Measurements from ENCODE around the gene PPDPF.

PPDPF gene

GRCh38 chr20:63487781-63488241 lies 32.8 kb upstream of the PPDPF start:
- DNase-seq = no peak

- no peak for DNase-seq
Measured at GRCh38 chr20:63488315-63489251, 32.0 kb upstream of the PPDPF start.

DNA sequence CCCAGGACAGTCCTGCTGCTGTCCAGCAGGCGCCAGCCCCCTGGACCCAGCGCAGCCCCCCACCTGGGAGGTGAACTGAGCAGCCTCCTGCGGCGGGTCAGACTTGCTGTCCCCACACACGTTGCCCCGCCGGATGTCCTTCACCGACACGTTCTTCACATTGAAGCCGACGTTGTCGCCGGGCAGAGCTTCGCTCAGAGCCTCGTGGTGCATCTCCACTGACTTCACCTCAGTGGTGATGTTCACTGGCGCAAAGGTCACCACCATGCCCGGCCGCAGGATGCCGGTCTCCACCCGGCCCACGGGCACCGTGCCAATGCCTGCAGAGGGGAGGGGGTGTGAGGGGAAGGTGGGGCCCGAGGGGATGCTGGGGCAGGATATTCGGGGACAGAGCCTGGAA lies 30.1 kb upstream of the PPDPF start:
- DNase-seq = no peak

- no peak for DNase-seq
Measured at GRCh38 chr20:63491078-63491477, 29.5 kb upstream of the PPDPF start.

GRCh38 chr20:63491635-63492230 lies 28.8 kb upstream of the PPDPF start:
- DNase-seq = no peak

DNA sequence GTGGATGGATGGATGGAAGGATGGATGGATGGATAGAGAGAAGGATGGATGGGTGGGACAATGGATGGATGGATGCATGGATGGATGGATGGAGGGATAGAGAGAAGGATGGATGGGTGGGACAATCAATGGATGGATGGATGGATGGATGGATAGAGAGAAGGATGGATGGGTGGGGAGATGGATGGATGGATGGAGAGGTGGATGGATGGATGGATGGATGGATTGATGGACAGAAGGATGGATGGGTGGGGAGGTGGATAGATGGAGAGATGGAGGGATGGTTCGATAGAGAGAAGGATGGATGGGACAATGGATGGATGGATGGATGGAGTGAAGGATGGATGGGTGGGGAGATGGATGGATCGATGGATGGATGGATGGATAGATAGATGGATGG lies 28.0 kb upstream of the PPDPF start:
- DNase-seq = no peak

GRCh38 chr20:63492982-63493381 lies 27.6 kb upstream of the PPDPF start:
- no peak for DNase-seq

GRCh38 chr20:63493563-63494020 lies 27.0 kb upstream of the PPDPF start:
- no peak for DNase-seq

GRCh38 chr20:63494084-63494419 lies 26.5 kb upstream of the PPDPF start:
- DNase-seq = no peak

DNA sequence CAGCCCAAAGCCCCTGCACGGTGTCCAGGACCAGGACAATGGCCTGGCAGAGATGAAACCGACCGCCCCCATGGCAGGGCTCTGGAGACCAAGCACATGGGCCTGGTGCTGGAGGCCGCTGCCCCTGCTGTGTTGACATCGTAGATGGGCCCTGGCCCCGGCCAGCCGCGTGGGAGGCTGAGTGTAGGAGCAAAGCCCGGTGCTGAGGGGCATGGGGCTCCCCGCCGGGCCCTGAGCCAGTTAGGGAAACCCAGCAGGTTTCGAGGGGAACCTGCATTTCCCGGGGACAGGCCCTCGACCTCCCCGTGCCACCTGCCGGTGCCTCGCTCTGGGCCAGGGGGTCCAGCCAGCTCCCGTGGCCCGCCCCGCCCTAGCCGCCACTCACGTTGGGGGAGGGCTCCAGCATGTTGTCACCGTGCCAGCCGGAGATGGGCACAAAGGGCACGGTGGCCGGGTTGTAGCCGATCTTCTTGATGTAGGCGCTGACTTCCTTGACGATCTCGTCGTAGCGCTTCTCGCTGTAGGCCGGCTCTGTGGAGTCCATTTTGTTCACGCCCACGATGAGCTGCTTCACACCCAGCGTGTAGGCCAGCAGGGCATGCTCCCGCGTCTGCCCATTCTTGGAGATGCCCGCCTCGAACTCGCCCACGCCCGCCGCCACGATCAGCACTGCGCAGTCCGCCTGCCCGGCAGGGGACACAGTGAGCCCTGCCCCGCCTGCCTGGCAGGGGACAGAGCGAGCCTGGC lies 26.0 kb upstream of the PPDPF start:
- no peak for DNase-seq

DNA sequence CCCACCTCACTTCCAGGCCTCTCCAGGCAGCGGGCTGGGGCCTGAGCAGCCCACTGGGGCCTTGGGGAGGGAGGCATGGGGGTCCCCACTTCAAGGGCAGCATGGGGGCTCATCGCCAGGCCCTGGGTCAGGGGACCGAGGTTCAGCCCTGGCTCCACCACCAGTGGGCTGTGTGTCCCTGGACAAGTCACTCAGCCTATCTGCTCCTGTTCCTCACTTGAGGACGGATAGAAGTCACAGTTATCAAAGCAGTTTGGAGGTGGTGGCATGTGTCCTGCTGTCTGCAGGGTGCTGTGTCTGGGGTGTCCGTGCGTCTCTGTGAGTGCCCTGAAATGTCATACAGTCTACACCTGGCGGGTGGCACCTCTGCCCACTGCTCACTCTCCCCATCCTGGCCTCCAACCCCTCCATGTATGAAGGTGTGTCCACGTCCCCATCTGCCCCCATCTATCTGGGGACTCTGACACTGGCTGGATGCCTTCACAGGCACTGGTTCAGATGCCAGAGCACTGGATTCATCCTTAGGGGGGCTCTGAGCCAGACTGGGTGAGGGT lies 25.3 kb upstream of the PPDPF start:
- no peak for DNase-seq

DNA sequence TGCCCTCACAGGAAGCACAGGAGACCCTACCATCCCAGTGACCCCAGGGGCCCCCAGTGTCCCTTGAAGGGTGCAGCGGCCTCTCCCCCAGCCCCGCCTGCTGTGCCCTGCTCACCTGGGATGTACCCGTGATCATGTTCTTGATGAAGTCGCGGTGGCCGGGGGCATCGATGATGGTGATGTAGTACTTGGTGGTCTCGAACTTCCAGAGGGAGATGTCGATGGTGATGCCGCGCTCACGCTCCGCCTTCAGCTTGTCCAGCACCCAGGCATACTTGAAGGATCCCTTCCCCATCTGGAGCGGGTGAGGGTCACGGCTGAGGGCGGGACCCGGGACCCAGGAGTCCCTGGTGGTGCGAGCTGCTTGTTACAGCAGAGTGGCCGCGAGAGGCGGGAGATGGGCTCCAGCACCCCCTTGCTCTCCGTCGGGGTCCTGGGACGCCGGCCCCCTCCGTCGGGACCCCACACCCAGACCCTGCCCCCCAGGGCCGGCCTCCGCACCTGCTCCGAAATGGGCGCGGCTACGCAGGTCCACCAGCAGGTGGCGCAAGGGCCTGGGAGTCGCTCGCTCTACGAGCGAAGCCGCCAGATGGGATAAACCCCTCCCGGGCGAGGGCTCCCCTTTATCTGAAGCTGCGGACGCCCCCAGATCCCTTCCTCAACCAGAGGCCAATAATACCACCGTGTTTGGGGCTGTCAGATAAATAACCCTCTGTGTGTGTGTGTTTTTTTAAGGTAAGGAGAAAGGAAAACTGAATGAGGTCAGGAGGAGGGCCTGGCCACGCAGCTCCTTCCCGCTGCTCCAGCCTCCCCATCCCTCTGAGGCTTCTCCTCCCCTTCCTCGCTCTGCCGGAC lies 24.6 kb upstream of the PPDPF start:
- DNase-seq = peak; percentile 48

DNA sequence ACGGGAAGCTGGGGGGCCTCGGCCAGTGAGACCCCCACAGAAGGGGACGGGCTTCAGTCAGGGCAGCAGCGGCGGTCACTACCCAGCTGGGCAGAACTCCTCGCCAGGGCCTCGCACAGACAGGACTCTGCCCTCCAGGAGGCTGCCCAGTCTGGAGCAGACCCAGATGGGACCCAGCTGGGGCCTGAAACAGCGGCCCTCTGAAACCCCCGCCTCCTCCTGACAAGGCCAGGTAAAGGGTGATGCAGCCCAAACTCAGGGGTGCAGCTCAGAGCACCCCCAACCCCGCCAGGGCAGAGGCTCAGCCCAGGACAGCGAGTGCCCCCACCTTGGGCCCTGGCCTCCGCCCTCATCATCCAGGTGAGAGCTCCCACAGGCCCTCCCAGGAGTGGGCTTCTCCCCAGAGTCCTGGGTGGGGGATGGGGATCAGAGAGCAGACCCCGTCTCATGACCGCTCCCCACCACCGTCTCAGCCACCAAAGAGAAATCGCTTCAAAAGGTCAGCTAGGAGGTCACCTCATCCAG lies 23.9 kb upstream of the PPDPF start:
- DNase-seq = no peak

- DNase-seq = no peak
Measured at GRCh38 chr20:63497138-63497945, 23.2 kb upstream of the PPDPF start.

GRCh38 chr20:63497946-63498935 lies 22.3 kb upstream of the PPDPF start:
- DNase-seq = peak; percentile 29

DNA sequence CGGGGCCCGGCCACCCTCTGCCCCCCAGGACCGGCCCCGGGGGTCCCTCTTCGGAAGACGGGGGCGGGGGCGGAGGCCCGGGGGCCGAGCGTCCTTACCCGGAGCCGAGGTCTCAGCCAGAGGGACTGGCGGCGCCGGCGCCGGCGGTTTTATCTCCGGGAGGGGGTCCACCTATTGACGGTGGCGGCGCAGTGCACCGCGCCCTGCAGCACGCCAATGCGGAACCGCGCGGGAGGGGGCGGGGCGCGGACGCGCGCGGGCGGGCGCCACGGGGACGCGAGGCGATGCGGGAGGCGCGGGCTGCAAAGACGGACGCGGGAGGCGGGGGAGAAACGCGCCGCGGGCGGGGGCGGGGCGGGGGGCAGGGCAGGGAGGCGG lies 21.6 kb upstream of the PPDPF start, which contains the start of gene EEF1A2:
EEF1A2 (minus strand) TSS at position 124 of the 378 bp plus-strand sequence. CDS start 1,320 bp downstream, outside the sequence.
- DNase-seq = no peak

GRCh38 chr20:63499338-63499969 lies 21.1 kb upstream of the PPDPF start:
- no peak for DNase-seq

DNA sequence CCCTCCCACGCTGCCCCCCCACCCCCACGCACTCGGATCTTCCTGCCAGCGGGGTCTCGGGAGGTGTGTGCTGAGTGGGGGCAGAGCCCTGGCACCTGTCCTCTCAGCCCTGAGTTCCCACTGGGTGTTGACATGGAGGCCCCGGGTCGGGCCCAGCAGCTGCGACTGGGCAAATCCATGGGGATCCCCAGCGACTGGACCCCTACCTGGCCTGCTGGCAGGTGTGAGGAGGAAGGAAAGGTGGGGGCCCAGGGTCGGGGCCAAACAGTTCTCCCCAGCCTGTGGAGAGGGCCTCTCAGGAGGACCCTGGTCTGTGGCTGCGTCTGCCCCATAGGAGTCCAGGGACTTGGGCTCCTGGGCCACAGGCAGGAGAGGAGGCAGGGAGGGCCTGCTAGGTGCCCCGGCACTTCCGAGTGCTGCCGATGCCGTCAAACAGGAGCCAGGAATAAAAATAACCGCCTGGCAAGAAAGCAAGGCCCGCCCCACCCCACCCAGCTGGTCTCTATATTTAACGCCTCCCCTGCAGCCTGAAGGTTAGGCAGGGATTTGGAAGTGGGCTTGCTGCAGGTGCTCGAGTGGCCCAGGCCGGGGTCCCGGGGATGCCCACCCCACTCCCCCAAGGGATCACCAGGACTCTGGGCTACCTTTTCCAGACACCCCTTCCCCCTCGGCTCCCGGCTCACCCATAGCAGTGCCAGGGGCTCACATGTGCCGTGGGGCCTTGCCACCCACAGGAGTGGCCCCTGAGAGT lies 20.2 kb upstream of the PPDPF start:
- DNase-seq = no peak

Measured in fibroblast of skin of scalp (primary cell).